ENCODE measurements around the gene RANGAP1.

The RANGAP1 gene

DNA sequence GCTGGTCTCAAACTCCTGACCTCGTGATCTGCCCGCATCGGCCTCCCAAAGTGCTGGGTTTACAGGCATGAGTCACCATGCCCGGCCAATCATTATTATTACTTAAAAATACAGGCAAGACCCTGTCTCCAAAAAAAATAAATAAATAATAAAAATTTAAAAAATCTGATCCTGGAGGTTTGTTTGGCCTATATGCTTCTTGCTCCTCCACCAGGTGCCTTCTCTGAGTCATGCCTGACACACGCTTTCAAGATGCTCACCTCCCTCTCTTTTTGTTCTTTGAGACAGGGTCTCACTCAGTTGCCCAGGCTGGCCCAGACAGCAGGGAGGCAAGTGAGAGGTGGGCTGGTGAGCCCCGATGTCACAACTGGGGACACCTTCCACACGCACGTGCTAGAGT is 28.8 kb upstream of the RANGAP1 start:
- H3K4me3 ChIP-seq (ENCODE audit: low read length) = no peak overlapping the region
- H3K4me1 ChIP-seq (ENCODE audit: control insufficient read depth, insufficient read depth, low read length) = peaks cover 5% of the 10 kb centered on the region
- H3K27me3 ChIP-seq (ENCODE audit: control insufficient read depth, insufficient read depth, low read length) = no peaks in the 10 kb centered on the region
- no peaks in the 10 kb centered on the region for H3K9me3 ChIP-seq (ENCODE audit: control insufficient read depth, low read length)
- H3K9ac ChIP-seq (ENCODE audit: low read length) = no peak overlapping the region
- no peaks in the 10 kb centered on the region for H3K36me3 ChIP-seq (ENCODE audit: control insufficient read depth, insufficient read depth, low read length)

GRCh38 chr22:41311487-41311886 is 25.5 kb upstream of the RANGAP1 start:
- peaks cover 5% of the 10 kb centered on the region for H3K4me1 ChIP-seq (ENCODE audit: control insufficient read depth, insufficient read depth, low read length)
- no peaks in the 10 kb centered on the region for H3K36me3 ChIP-seq (ENCODE audit: control insufficient read depth, insufficient read depth, low read length)
- H3K9ac ChIP-seq (ENCODE audit: low read length) = no peak overlapping the region
- no peak overlapping the region for H3K4me3 ChIP-seq (ENCODE audit: low read length)
- H3K27me3 ChIP-seq (ENCODE audit: control insufficient read depth, insufficient read depth, low read length) = no peaks in the 10 kb centered on the region
- no peaks in the 10 kb centered on the region for H3K9me3 ChIP-seq (ENCODE audit: control insufficient read depth, low read length)

DNA sequence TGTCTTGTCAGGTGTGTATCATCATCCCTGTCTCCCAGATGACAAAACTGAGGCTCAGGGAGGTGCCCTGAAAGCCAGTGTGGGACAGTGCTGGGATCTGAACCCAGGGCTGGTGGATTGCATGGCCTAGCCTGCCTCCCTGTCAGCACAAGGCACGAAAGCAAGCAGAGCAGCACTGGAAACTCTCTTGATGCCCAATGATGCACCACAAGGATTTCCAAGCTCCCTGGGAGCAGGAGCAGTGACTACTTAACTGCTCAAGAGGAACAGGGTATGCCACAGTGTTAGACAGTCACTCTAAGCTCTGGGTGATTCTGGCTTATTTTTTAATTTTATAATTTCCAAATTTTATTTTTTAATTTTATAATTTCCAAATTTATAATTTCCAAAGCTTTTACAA is 24.3 kb upstream of the RANGAP1 start:
- Histone ChIP-seq H3K9me3 (ENCODE audit: control insufficient read depth, low read length) (no peaks in the 10 kb centered on the region), H3K4me3 (ENCODE audit: low read length) (no peak overlapping the region), H3K9ac (ENCODE audit: low read length) (no peak overlapping the region), H3K4me1 (ENCODE audit: control insufficient read depth, insufficient read depth, low read length) (peaks cover 5% of the 10 kb centered on the region), H3K36me3 (ENCODE audit: control insufficient read depth, insufficient read depth, low read length) (no peaks in the 10 kb centered on the region), H3K27me3 (ENCODE audit: control insufficient read depth, insufficient read depth, low read length) (no peaks in the 10 kb centered on the region)

GRCh38 chr22:41308544-41308947 is 22.6 kb upstream of the RANGAP1 start:
- H3K4me3 ChIP-seq (ENCODE audit: low read length) = no peak overlapping the region
- no peaks in the 10 kb centered on the region for H3K9me3 ChIP-seq (ENCODE audit: control insufficient read depth, low read length)
- no peaks in the 10 kb centered on the region for H3K27me3 ChIP-seq (ENCODE audit: control insufficient read depth, insufficient read depth, low read length)
- H3K9ac ChIP-seq (ENCODE audit: low read length) = no peak overlapping the region
- H3K4me1 ChIP-seq (ENCODE audit: control insufficient read depth, insufficient read depth, low read length) = peaks cover 5% of the 10 kb centered on the region
- no peaks in the 10 kb centered on the region for H3K36me3 ChIP-seq (ENCODE audit: control insufficient read depth, insufficient read depth, low read length)

- no peaks in the 10 kb centered on the region for H3K9me3 ChIP-seq (ENCODE audit: control insufficient read depth, low read length)
- H3K27me3 ChIP-seq (ENCODE audit: control insufficient read depth, insufficient read depth, low read length) = no peaks in the 10 kb centered on the region
- H3K4me1 ChIP-seq (ENCODE audit: control insufficient read depth, insufficient read depth, low read length) = peaks cover 8% of the 10 kb centered on the region
- no peak overlapping the region for H3K9ac ChIP-seq (ENCODE audit: low read length)
- no peak overlapping the region for H3K4me3 ChIP-seq (ENCODE audit: low read length)
- no peaks in the 10 kb centered on the region for H3K36me3 ChIP-seq (ENCODE audit: control insufficient read depth, insufficient read depth, low read length)
Measured at GRCh38 chr22:41308054-41308453, 22.1 kb upstream of the RANGAP1 start.

GRCh38 chr22:41305646-41306045 is 19.7 kb upstream of the RANGAP1 start:
- Histone ChIP-seq H3K4me3 (ENCODE audit: low read length) (no peak overlapping the region), H3K36me3 (ENCODE audit: control insufficient read depth, insufficient read depth, low read length) (no peaks in the 10 kb centered on the region), H3K9ac (ENCODE audit: low read length) (no peak overlapping the region), H3K9me3 (ENCODE audit: control insufficient read depth, low read length) (no peaks in the 10 kb centered on the region), H3K4me1 (ENCODE audit: control insufficient read depth, insufficient read depth, low read length) (peaks cover 13% of the 10 kb centered on the region), H3K27me3 (ENCODE audit: control insufficient read depth, insufficient read depth, low read length) (no peaks in the 10 kb centered on the region)

- Histone ChIP-seq H3K27me3 (ENCODE audit: control insufficient read depth, insufficient read depth, low read length) (no peaks in the 10 kb centered on the region), H3K9ac (ENCODE audit: low read length) (peak overlapping the region; percentile 90), H3K4me3 (ENCODE audit: low read length) (peak overlapping the region; percentile 25), H3K36me3 (ENCODE audit: control insufficient read depth, insufficient read depth, low read length) (no peaks in the 10 kb centered on the region), H3K9me3 (ENCODE audit: control insufficient read depth, low read length) (no peaks in the 10 kb centered on the region), H3K4me1 (ENCODE audit: control insufficient read depth, insufficient read depth, low read length) (peaks cover 15% of the 10 kb centered on the region)
Measured at GRCh38 chr22:41302811-41303210, 16.8 kb upstream of the RANGAP1 start.

- Histone ChIP-seq H3K36me3 (ENCODE audit: control insufficient read depth, insufficient read depth, low read length) (no peaks in the 10 kb centered on the region), H3K4me1 (ENCODE audit: control insufficient read depth, insufficient read depth, low read length) (peaks cover 15% of the 10 kb centered on the region), H3K27me3 (ENCODE audit: control insufficient read depth, insufficient read depth, low read length) (no peaks in the 10 kb centered on the region)
Measured at GRCh38 chr22:41302021-41302767, 16.2 kb upstream of the RANGAP1 start.

GRCh38 chr22:41301085-41302020 is 15.4 kb upstream of the RANGAP1 start, which contains the start of gene ZC3H7B:
ZC3H7B (plus strand) TSS chr22:41301525; CDS start chr22:41320661, 19,136 bp downstream.
- peak within 1 kb of the TSS; percentile 90 for H3K9ac ChIP-seq (ENCODE audit: low read length)
- peak within 1 kb of the TSS; percentile 25 for H3K4me3 ChIP-seq (ENCODE audit: low read length)
- no peaks in the 10 kb centered on the region for H3K36me3 ChIP-seq (ENCODE audit: control insufficient read depth, insufficient read depth, low read length)
- no peaks in the 10 kb centered on the region for H3K9me3 ChIP-seq (ENCODE audit: control insufficient read depth, low read length)
- H3K4me1 ChIP-seq (ENCODE audit: control insufficient read depth, insufficient read depth, low read length) = peaks cover 15% of the 10 kb centered on the region
- no peaks in the 10 kb centered on the region for H3K27me3 ChIP-seq (ENCODE audit: control insufficient read depth, insufficient read depth, low read length)

More at GRCh38 chr22:41302021-41302767, 16.2 kb upstream of the RANGAP1 start:
- Histone ChIP-seq H3K4me3 (ENCODE audit: low read length) (peak overlapping the region; percentile 25), H3K9me3 (ENCODE audit: control insufficient read depth, low read length) (no peaks in the 10 kb centered on the region), H3K9ac (ENCODE audit: low read length) (peak overlapping the region; percentile 90)

DNA sequence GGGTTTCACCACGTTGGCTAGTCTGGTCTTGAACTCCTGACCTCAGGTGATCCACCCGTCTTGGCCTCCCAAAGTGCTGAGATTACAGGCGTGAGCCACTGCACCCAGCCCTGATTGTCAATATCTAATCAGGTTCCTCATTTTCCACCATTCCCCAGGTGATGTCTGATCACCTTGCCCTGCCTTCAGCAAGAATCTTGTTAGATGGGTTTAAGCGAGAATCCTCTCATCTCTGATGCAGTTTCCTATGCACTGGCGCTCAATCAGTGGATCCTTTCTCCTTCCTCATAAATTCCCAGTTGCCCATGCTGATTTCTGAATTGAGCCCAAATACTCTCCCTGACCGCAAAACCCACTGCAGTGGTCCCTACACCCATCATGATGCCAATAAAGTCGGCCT is 14.7 kb upstream of the RANGAP1 start:
- Histone ChIP-seq H3K4me1 (ENCODE audit: control insufficient read depth, insufficient read depth, low read length) (peaks cover 15% of the 10 kb centered on the region), H3K27me3 (ENCODE audit: control insufficient read depth, insufficient read depth, low read length) (no peaks in the 10 kb centered on the region), H3K9ac (ENCODE audit: low read length) (peak overlapping the region; percentile 90), H3K4me3 (ENCODE audit: low read length) (peak overlapping the region; percentile 3), H3K9me3 (ENCODE audit: control insufficient read depth, low read length) (no peaks in the 10 kb centered on the region), H3K36me3 (ENCODE audit: control insufficient read depth, insufficient read depth, low read length) (no peaks in the 10 kb centered on the region)

GRCh38 chr22:41296826-41297667 is 11.1 kb upstream of the RANGAP1 start:
- H3K9ac ChIP-seq (ENCODE audit: low read length) = no peak overlapping the region
- no peak overlapping the region for H3K4me3 ChIP-seq (ENCODE audit: low read length)
- no peaks in the 10 kb centered on the region for H3K36me3 ChIP-seq (ENCODE audit: control insufficient read depth, insufficient read depth, low read length)
- no peaks in the 10 kb centered on the region for H3K9me3 ChIP-seq (ENCODE audit: control insufficient read depth, low read length)
- no peaks in the 10 kb centered on the region for H3K27me3 ChIP-seq (ENCODE audit: control insufficient read depth, insufficient read depth, low read length)
- peaks cover 7% of the 10 kb centered on the region for H3K4me1 ChIP-seq (ENCODE audit: control insufficient read depth, insufficient read depth, low read length)
